Adipose tissue (tissue), 3 donors: ENCODE results near the gene OR6Q1. TPM values are rescaled to one million over a fixed set of nuclear protein-coding genes. Genes with fewer than 3 reads are reported as not detected.
"Not testable (repeated sequence)": the region's sequence is repeated elsewhere in the genome, so short reads cannot be mapped to it uniquely, and the experiment has no call there.

Experiments
- H3K27ac ChIP-seq: one replicate; pipeline ENCODE4 v1.5.1; 2013; ENCODE audit warnings: low read depth, low read length
- WGBS, 3 donors: extraction: QIAGEN DNeasy Blood & Tissue Kit; methylation state at CpG; one replicate each; pipeline ENCODE4 v1.1.7; 2013; 5-methylcytosine and 5-hydroxymethylcytosine counted together
- polyA plus RNA-seq, 3 donors: library from polyadenylated mRNA; stranded (reverse); fragments of 200-250 nt; gene quantifications; one replicate each; pipeline ENCODE4 v1.2.3, GENCODE V29; 2013
- donor health status: healthy with polysubstance abuse.
- donor health status: Bipolar disorder and iron deficiency.
- donor health status: healthy.

The OR6Q1 gene
- polyA plus RNA-seq: not detected

- no peak within 1 kb of the TSS for H3K27ac ChIP-seq
These were observed at the start of gene OR6Q1 for GRCh38 chr11:58030653-58031052. TSS of gene OR6Q1 (plus strand) at chr11:58030953. CDS start at chr11:58030953, 0 bp downstream.

GRCh38 chr11:57981536-57981935 lies 49.2 kb upstream of the OR6Q1 start:
- WGBS, 3 donors: 68 to 76% (median 69%) methylated on average over 3 of the region's 3 CpGs
- no peak overlapping the region for H3K27ac ChIP-seq

- 68 to 79% (median 74%) methylated on average over 4 of the region's 4 CpGs for WGBS, 3 donors
- H3K27ac ChIP-seq: no peak overlapping the region
These were observed 48.0 kb upstream of the OR6Q1 start for GRCh38 chr11:57982776-57983175.

- 40 to 71% (median 57%) methylated on average over 3 of the region's 3 CpGs for WGBS, 3 donors
- H3K27ac ChIP-seq: no peak overlapping the region
These were observed 47.6 kb upstream of the OR6Q1 start for GRCh38 chr11:57983191-57983590.

- 67 to 74% (median 73%) methylated on average over 12 of the region's 13 CpGs for WGBS, 3 donors
These were observed 31.2 kb upstream of the OR6Q1 start for GRCh38 chr11:57999523-57999922.

GRCh38 chr11:58000021-58000420 lies 30.7 kb upstream of the OR6Q1 start:
- H3K27ac ChIP-seq: not testable (repeated sequence)
- WGBS, 3 donors: 90 to 96% (median 92%) methylated on average over 10 of the region's 10 CpGs

More at GRCh38 chr11:57999523-57999922, 31.2 kb upstream of the OR6Q1 start:
- not testable (repeated sequence) for H3K27ac ChIP-seq

- WGBS, 3 donors: 61 to 68% (median 63%) methylated on average over 5 of the region's 5 CpGs
- no peak overlapping the region for H3K27ac ChIP-seq
These were observed 30.1 kb upstream of the OR6Q1 start for GRCh38 chr11:58000699-58001098.

GRCh38 chr11:58003036-58003435 lies 27.7 kb upstream of the OR6Q1 start:
- 51 to 61% (median 60%) methylated on average over 2 of the region's 2 CpGs for WGBS, 3 donors
- H3K27ac ChIP-seq: no peak overlapping the region

- H3K27ac ChIP-seq: no peak overlapping the region
These were observed 27.2 kb upstream of the OR6Q1 start for GRCh38 chr11:58003591-58003990.

GRCh38 chr11:58004664-58005063 lies 26.1 kb upstream of the OR6Q1 start:
- 49 to 67% (median 63%) methylated on average over 6 of the region's 6 CpGs for WGBS, 3 donors
- H3K27ac ChIP-seq: no peak overlapping the region

GRCh38 chr11:58006940-58007339 lies 23.8 kb upstream of the OR6Q1 start:
- 59 to 78% (median 66%) methylated on average over 2 of the region's 2 CpGs for WGBS, 3 donors
- H3K27ac ChIP-seq: no peak overlapping the region

GRCh38 chr11:58011771-58012170 lies 19.0 kb upstream of the OR6Q1 start:
- WGBS, 3 donors: 59 to 80% (median 77%) methylated on average over 6 of the region's 6 CpGs
- no peak overlapping the region for H3K27ac ChIP-seq

GRCh38 chr11:58023435-58023931 lies 7.3 kb upstream of the OR6Q1 start, which contains the start of gene OR9Q1:
TSS of gene OR9Q1 (plus strand) at chr11:58023881. CDS start at chr11:58179445, 155,564 bp downstream.
- no peak within 1 kb of the TSS for H3K27ac ChIP-seq
- WGBS, 3 donors: 61 to 70% (median 64%) methylated on average over 5 of the region's 5 CpGs

GRCh38 chr11:58024601-58025091 lies 6.1 kb upstream of the OR6Q1 start:
- 19 to 33% (median 28%) methylated on average over 8 of the region's 8 CpGs for WGBS, 3 donors
- no peak overlapping the region for H3K27ac ChIP-seq

- WGBS, 3 donors: 62 to 73% (median 70%) methylated on average over 4 of the region's 4 CpGs
- H3K27ac ChIP-seq: no peak overlapping the region
These were observed 3.4 kb upstream of the OR6Q1 start for GRCh38 chr11:58027341-58027740.

- 38 to 43% (median 38%) methylated on average over 6 of the region's 6 CpGs for WGBS, 3 donors
- H3K27ac ChIP-seq: no peak overlapping the region
These were observed 1.9 kb upstream of the OR6Q1 start for GRCh38 chr11:58028687-58029411.

GRCh38 chr11:58034471-58034870 lies 3.7 kb downstream of the OR6Q1 start:
- H3K27ac ChIP-seq: no peak overlapping the region
- 81 to 88% (median 87%) methylated on average over 2 of the region's 2 CpGs for WGBS, 3 donors

GRCh38 chr11:58039589-58039988 lies 8.8 kb downstream of the OR6Q1 start:
- no peak overlapping the region for H3K27ac ChIP-seq

GRCh38 chr11:58043379-58043778 lies 12.6 kb downstream of the OR6Q1 start:
- H3K27ac ChIP-seq: no peak overlapping the region
- WGBS, 3 donors: 68 to 75% (median 75%) methylated on average over 2 of the region's 2 CpGs

- WGBS, 3 donors: 62 to 69% (median 62%) methylated on average over 3 of the region's 3 CpGs
- H3K27ac ChIP-seq: no peak overlapping the region
These were observed 15.5 kb downstream of the OR6Q1 start for GRCh38 chr11:58046231-58046630.
